HG02798 (cell line): ENCODE measurements around the gene TRIM43B.
"Not testable (repeated sequence)": the region's sequence is repeated elsewhere in the genome, so short reads cannot be mapped to it uniquely, and the experiment has no call there.

Experiments
- ATAC-seq: cut with Tn5 transposase; IDR thresholded peaks from one replicate; pipeline ENCODE4 v1.9.1; 2021; ENCODE audit warnings: mild to moderate bottlenecking; ENCODE audit not compliant: unreplicated experiment, poor library complexity

Gene TRIM43B

GRCh38 chr2:95484654-95485053, at the start of gene TRIM43B:
TRIM43B (minus strand) TSS chr2:95484754; CDS start chr2:95482714, 2,040 bp downstream.
- not testable (repeated sequence) for ATAC-seq

- ATAC-seq = no peak
Observed at GRCh38 chr2:95531254-95531771, 46.8 kb upstream of the TRIM43B start.

DNA sequence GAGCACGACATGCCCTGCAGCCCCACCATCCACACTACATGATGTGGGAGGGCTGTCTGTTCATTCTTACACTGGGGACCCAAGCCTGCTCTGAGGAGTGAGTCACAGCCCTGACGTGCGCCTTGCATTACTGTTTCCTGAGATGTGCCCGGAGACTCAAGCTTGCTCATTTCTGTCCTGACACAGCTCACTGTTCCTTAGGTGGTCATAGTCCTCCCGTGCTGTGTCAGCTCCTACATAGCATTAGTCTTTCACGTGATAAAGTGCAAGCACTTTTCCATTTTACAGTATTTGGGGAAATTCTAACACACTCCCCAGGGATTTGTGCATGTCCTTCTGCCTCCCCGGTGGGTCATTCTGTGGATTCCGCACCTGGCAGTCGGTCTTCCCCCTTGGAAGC, 46.2 kb upstream of the TRIM43B start:
- ATAC-seq = peak; percentile 67

GRCh38 chr2:95526360-95527341, 42.1 kb upstream of the TRIM43B start:
- ATAC-seq = peak; percentile 73

DNA sequence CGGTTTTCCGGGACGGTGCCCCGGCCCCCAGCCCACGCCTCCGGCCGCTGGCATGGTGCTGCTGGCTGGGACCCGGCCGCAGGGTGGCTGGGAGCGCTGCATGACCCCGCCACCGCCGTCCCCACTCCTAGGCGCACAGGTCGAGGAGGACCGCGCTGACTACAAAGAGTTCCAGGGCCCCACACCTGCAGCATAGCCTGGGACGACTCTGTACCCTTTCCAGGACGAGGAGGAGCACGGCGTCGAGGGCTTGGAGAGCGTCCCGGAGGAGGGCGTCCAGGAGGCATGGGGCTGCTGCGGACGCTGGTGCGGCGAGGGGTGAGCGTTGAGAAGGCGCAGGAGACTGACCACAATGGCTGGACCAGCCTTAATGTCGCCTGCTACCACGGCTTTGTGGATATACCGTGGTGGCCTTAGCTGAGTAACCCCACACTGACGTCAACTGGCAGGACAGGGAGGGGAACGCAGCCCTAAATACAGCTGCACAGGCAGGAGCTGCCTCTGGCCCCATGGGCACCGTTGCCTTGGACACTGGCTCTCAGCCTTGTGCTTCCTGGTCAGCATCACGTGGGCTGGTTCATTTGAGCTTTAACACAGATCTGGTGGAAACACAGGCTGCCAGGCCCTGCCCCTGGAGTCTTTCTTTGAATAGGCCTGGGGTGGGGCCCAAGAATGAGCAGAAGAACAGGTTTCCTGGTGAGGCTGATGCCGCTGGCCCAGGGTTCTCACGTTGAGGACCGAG, 40.9 kb upstream of the TRIM43B start:
- no peak for ATAC-seq

DNA sequence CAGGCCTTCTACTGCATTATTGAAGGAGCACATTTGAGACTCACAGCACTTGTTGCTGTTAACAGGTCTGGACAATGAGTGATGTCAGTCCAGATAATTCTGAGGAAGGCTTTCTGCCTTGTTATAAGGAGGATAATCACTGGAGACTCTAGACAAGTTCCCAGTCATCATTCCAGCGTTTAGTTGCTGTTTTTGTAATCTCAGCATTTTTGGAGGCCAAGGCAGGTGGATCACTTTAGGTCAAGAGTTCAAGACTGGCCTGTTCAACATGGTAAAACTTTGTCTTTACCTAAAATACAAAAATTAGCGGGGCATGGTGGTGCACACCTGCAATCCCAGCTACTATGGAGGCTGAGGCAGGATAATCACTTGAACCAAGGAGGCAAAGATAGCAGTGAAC, 39.6 kb upstream of the TRIM43B start:
- ATAC-seq = no peak

- ATAC-seq = no peak
Observed at GRCh38 chr2:95514718-95515117, 30.2 kb upstream of the TRIM43B start.

DNA sequence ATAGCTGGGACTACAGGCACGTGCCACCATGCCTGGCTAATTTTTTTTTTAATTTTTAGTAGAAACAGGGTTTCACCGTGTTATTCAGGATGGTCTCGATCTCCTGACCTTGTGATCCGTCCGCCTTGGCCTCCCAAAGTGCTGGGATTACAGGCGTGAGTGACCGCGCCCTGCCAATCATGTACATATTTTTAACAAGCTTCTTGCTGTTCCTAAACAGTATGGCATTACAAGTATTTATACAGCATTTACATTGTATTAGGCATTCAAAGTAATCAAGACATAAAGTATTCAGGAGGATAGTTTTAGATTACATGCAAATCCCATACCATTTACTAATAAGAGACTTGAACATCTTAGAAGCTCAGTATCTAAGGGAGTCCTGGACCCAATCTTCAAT, 29.7 kb upstream of the TRIM43B start:
- not testable (repeated sequence) for ATAC-seq

GRCh38 chr2:95509408-95509807, 24.9 kb upstream of the TRIM43B start:
- no peak for ATAC-seq

GRCh38 chr2:95505222-95505621, 20.7 kb upstream of the TRIM43B start:
- no peak for ATAC-seq

DNA sequence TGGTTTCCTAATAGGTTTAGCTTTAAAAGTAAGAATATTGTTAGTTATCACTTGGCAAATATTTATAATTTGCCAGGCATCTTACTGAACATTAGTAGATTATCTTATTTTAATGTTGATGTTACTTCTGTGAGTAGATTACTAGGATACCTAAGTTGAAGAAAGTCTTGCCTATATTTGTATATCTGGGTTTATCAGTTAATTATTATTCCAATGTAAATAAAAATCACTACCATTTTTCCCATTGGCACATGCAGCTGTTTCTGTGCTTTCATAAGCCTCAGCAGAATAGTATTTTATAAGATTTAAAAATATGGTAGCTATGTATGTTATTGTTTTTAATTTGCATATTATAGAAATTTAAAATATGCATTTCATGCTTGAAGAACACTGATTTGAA, 16.3 kb upstream of the TRIM43B start:
- no peak for ATAC-seq

GRCh38 chr2:95492076-95492475, 7.5 kb upstream of the TRIM43B start:
- ATAC-seq = not testable (repeated sequence)

- not testable (repeated sequence) for ATAC-seq
Observed at GRCh38 chr2:95475025-95475424, 9.5 kb downstream of the TRIM43B start.

- ATAC-seq = not testable (repeated sequence)
Observed at GRCh38 chr2:95467984-95468383, 16.6 kb downstream of the TRIM43B start.

GRCh38 chr2:95466572-95466971, 18.0 kb downstream of the TRIM43B start:
- not testable (repeated sequence) for ATAC-seq

- not testable (repeated sequence) for ATAC-seq
Observed at GRCh38 chr2:95463292-95463691, 21.3 kb downstream of the TRIM43B start.

DNA sequence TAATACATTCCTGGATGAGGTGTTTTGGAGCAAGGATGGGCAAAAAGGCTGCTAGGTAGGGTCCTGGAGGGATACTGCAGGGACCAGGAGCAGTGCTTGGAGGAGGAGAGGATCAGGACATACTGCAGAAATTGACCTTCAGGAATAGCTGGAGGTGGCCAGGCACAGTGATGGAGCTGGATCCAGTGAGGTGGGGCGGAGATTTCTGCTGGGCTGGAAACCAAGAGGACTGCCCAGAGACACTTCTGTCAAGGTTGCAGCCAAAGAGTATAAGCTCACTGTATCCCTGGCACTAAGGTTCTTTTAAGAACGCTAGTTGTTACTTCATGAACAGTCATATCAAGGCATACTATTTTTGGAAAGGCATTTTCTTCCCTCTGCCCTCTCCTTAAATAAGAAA, 39.2 kb downstream of the TRIM43B start:
- not testable (repeated sequence) for ATAC-seq

DNA sequence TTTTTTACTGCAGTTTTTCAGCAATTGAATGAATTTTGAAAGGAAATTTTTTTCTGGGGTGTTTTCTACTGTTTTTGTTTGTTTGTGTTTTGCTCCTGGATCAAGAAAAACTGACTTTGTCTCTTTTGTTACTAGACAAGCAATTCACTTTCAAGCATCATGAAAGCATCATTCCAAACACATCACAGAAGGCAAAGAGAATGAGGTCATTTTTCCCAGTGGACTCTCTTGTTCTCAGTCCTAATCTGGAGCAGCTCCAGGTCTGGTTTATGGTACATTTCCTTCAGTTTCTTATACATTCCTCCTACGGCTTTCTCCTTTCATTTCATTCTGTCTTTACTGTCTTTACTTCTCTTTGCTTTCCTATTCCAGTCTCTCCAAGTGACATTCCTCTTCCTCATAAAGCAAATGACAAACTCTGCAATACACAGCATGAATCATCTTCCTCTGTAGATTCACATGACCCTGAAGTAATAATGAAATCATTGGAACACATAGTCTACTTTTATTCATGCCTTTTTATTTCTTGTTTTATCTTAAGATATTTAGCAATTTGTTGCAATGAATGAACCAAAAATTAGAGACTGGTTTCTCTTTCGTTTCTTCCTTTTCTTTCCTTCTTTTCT, 42.0 kb downstream of the TRIM43B start:
- ATAC-seq = not testable (repeated sequence)

- not testable (repeated sequence) for ATAC-seq
Observed at GRCh38 chr2:95435872-95436209, 48.7 kb downstream of the TRIM43B start.

GRCh38 chr2:95435162-95435871, 49.2 kb downstream of the TRIM43B start:
- not testable (repeated sequence) for ATAC-seq
